Brain pericyte (primary cell): ENCODE data around the gene STARD5.

Experiments used
- DNase-seq: peaks from one replicate; pipeline ENCODE4 v3.0.0-alpha.2; 2012; ENCODE audit warnings: low read depth, low spot score

Gene STARD5

DNA sequence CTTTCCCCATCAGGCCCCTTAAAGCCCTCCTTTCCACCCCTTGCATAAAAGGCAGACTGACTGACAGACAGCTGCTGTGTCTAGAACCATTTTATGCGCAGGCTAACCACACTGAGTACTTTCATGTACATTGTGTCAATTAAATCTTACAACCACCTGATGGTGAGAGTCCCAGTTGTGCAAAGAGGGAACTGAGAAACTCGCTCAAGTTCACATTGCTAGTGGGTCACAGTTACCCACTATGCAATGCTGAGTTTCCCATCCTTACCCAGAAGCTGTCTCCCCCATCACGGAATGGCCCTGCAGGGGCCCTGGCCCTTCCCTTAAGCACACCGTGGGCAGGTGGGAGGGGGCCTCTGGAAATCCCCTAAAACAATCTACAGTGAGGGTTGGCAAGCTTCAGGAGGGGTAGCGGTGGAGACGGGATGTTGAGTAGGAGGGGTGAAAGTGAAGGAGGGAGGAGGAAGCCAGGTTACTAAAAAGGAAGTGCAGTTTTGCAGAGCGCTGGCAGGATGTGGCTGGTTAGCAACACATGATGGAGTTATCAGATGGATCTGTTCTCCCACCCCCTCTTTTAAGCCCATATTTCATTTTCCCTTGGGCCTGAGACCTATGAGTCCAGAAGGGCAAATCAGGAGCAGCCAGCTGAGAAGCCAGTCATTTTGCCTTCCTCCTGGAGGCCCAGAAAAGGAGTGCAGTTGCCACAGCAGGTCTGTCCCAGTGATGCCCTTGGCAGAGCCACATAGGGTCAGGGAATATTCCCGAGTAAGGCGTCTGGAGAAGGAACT lies 30.0 kb downstream of the STARD5 start:
- DNase-seq: no peak

DNA sequence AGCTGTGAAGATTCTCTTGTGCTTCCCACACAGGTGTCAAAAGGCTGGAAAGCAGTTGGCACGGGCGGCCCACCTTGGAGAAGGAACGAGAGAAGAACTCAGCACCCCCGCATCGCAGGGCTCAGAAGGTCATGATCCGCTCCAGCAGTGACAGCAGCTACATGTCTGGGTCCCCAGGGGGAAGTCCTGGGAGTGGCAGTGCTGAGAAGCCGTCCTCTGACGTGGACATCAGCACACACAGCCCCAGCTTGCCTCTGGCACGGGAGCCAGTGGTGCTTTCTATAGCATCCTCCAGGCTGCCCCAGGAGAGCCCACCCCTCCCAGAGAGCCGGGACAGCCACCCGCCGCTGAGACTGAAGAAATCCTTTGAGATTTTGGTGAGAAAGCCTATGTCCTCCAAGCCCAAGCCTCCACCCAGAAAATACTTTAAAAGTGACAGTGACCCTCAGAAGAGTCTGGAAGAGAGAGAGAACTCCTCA lies 31.4 kb downstream of the STARD5 start:
- DNase-seq: no peak

DNA sequence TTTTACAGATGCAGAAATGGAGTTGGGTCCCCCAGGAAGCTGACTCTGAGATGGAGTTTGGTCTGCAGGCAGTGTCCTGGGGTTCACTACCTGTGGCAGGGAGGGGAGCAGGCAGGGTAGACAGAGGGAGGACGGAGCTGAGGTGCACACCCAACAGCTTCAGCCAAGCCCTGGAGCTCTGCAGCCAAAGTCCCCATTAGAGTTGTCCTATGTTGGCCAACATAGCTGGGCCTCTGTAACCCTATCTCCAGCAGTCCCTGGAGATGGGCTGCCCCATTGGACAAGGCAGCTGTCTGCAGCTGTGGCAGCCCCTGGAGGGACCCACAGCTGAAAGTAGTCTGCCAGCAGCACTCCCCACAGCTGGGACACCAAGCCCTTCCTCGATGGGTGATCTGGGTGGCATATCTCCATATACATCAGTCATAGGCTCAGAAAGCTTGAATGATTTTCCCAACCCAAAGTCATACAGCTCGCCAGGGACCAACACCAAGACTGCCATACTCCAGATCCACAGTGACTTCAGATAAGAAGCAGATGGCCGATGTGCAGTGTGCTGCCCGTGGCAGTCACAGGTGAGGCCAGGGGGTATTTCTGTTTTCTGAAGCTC lies 31.9 kb downstream of the STARD5 start:
- no peak for DNase-seq

DNA sequence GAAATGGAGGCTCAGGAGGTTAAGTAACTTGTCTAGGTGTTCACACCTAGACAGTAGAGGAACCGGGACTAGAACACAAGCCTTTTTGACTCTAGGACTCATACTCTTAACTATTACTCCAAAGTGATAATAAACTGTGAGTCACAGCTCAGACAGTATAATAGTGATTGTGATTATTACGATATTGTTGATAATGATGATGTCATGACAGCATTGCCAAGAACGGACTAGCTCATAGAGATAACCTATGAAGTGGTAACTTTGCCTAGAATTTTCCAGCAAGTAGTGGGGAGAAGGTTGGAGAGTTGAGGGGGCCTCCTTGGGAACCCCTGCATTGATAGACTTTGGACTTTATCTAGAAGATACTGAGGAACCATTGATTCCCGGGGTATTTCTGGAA lies 34.0 kb downstream of the STARD5 start:
- DNase-seq: no peak

DNA sequence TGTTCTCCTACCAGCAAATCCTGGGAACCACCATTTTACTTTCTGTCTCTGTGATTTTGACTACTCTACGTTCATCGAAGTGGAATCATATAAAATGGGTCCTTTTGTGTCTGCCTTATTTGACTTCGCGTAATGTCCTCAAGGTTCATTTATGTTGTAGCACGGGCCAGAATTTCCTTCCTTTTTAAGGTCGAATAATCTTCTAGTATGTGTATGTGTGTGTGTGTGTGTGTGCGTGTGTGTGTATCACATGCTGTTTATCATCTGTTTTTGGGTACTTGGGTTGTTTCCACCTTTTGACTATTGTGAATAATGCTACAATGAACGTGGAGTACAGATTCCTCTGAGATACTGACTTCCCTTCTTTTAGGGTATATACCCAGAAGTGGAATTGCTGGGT lies 35.3 kb downstream of the STARD5 start:
- DNase-seq: no peak

DNA sequence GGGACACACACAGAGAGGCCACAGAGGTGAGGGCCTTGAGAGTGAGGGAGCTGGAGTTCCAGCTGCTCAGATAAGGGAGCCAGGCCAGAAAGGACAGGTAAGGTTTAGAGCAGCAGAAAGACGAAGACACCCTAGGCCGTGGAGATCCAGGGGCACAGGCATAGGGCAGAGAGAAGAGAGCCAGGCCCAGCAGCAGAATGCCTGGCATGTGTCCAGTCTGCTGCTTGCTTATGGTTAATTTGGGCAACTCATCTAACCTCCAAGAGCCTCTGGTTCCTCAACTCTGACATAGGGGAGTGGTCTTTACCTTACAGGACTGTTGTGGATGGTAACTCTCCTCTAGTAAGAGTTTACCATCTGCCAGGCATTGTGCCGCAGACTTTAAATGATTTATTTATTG lies 35.9 kb downstream of the STARD5 start:
- no peak for DNase-seq

DNA sequence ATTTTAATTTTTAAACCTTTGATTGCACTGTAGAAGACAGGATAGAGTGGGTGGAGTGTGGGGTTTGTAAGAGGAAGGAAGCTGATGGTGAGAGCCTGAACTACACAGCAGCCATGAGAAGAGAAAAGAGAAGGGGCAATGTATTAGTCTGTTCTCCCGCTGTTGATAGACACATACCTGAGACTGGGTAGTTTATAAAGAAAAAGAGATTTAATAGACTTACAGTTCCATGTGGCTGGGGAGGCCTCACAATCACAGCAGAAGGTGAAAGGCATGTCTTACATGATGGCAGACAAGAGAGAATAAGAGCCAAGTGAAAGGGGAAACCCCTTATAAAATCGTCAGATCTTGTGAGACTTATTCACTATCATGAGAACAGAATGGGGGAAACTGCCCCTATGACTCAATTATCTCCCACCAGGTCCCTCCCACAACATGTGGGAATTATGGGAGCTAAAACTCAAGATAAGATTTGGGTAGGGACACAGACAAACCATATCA lies 37.3 kb downstream of the STARD5 start:
- no peak for DNase-seq

DNA sequence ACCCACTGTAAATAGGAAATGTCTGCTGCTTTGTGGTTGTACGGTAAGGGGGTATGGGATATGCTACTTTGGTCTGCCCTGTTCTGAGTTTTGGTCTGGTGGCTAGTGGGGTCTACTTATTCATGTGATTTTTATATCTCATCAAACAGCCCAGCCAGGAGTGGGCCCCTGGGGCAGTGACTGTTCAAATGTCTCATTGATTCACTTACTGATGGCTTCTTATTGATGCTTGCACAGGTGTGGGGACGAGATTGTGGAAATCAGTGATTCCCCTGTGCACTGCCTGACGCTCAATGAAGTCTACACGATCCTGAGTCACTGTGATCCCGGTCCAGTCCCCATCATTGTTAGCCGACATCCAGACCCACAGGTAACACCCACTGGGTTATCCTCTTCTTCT lies 38.5 kb downstream of the STARD5 start:
- no peak for DNase-seq

DNA sequence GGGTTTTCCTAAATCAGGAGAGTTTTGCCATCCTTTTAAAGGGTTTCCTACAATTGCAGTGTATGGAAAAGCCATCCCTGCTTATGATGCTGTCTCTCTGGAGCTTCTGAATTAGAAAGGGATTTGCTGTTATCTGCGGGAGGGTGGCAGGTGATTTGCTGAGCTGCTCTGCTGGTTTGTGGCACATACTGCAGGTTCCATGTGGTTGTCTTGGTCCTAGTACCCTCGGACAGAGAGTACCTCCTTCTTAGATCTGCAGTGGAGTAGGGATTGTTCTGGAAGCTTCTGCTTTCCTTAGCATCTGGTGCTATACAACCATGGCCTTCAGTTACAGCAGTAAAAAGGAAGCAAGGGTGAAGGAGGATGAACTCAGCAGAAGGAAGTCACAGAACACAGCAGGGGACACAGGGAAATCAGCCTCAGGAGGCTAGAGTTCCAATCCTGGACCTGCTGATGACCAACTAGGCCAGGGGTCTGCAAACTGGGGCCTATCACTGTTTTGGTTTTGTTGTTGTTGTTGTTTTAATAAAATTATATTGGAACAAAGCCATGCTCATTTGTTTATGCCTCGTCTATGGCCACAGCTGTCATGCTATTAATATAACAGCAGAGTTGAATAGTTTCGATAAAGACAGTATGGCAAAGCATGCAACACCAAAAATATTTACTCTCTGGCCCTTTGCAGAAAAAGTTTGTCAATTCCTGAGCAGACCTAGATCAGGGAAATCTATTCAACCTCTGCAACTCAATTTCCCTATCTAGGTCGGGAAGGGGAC lies 39.5 kb downstream of the STARD5 start:
- no peak for DNase-seq

DNA sequence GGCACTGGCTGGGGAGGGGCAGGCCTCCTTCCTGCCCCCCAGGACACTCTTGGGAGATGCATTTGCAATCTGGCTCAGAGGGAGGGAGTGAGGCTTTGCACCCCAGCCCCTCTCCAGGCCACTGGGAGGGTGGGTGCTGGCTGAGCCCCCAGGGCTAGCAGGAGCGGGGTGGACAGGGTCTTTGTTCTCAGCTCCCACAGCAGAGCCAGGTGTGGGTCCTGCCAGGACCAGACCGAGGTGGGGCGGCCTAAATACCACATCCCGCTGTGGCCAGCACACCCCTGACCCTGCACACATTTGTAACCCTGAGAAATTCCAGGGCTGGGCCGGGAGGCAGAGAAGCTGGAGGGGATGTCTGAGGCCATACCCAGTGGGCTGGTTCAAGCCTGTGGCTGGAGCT lies 41.0 kb downstream of the STARD5 start:
- no peak for DNase-seq

DNA sequence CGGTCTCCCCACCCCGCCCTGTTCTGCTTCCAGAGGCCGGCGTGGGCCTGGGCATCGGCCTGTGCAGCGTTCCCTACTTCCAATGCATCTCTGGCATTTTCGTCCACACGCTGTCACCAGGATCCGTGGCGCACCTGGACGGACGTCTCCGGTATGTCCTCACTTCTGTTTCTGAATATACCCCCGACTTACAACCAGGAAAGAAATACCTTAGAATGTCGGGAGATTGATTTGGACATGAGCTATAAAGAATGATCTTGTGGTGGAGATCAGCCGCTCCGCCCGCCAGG lies 41.4 kb downstream of the STARD5 start:
- DNase-seq: no peak

DNA sequence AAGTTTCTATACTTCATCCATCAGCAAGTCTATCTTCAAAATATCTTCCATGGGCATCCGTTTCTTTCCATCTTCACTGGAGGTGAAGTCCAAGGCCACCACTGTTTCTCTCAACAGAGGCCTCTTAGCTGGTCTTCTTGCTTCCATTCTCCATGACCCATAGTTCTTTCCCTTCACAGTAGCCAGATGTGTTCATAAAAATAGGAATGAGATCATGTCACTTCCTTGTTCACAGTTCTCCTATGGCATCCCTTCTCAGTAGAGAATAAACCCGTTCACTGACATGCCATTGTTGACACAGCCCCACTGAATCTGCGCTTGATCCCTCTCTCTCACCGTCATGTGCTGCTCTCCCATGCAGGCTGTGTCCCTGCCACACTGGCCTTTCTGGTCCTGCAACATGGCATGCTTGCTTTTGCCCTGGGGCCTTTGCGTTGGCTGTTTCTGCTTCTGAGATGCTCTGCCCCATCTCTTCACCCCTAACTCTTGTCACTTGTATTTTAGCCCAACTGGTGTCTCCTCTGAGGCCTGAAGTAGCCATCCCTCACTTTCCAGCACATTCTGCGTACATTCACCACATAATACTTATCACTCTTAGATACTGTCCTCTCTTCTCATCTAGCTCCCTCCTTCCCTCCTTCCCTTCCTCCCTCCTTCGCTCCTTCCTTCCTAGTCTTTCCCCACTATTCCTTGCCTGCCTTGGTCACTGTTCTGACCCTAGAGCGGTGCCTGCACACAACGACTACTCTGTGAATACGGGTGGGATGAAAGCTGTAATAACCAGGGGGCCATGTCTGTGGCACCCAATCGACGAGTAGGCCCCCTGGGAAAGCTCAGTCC lies 42.0 kb downstream of the STARD5 start:
- DNase-seq: no peak

DNA sequence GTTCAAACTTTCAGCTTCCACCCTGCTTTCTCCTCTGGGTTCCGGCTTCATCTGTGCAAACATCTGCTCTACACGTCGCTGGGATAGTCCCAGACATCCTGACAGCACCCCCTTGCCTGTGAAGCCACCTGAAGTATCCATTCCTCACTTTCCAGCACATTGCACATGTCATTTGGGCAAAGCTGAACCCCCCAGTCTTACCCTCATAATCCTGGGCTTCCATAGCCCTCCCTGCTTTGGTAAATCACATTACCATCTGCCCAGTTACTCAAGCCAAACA lies 42.5 kb downstream of the STARD5 start:
- DNase-seq: no peak

DNA sequence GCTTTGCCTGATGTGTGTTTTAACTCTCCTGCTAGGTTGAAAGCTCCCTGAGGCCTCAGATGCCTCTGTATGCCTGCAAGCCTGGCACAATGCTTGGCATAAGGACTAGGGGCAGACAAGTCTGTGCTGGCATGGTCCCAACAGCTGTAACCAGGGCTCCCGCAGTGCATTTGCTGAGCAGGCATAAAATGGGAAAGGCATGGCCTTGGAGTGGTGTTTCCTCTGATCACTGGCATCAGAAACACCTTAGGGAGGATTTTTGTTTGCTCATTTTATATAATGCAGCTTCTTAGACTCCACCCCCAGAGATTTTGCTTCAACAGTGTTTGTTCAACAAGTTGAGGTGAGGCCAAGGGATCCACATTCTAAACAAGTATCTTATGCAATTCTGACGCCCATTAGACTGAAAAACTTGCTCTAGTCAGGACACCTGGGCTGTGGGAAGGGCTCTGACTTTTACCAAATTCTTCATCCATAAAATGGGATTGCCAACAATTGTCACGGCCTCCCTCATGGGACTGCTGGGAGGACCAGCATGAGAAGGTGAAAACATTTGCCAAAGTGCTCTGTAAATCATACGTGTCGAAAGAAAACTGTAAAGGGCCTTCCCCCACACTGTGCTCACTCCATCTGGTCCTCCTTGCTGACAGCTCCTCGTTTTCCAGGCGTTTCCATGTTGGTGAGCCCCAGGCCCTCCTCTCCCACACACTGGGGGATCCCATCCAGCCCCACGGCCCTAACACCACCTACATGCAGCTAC lies 43.1 kb downstream of the STARD5 start:
- no peak for DNase-seq

DNA sequence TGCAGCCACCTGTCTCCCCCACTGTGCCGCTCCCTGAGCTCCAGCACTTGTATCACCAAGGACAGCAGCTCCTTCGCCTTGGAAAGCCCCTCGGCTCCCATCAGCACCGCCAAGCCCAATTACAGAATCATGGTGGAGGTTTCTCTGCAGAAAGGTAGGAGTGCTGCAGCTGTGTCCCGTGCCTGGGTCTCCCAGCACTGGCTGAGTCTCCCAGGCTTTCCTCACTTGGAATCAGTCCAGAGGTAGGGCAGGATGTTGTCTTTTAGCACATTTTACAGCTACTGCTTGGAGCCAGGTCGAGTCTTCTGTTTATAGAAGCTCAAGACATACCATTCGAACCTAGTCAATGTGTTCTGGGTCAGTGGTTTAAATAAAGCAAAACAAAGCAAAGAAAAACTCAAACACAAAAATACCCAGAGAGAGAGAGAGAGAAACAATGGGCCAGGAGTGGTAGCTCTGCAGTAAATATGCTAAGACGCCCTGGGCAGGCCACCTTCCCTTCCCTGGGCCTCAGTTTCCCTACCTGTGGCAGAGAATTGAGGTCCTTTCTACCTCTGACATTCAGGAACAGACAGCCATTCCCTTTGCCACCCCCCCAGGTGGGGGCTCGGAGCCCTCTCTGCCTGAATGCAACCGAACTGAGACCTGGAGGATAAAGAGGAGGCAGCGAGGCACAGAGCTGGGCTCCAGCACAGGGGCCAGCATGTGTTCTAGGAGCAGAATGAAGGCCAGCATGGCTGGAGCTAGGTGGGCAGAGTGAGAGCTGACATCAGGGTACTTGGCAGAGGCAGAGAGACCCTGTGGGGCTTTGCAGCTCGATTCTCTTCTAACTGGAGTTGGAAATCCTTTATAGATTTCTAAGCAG lies 44.1 kb downstream of the STARD5 start:
- no peak for DNase-seq

DNA sequence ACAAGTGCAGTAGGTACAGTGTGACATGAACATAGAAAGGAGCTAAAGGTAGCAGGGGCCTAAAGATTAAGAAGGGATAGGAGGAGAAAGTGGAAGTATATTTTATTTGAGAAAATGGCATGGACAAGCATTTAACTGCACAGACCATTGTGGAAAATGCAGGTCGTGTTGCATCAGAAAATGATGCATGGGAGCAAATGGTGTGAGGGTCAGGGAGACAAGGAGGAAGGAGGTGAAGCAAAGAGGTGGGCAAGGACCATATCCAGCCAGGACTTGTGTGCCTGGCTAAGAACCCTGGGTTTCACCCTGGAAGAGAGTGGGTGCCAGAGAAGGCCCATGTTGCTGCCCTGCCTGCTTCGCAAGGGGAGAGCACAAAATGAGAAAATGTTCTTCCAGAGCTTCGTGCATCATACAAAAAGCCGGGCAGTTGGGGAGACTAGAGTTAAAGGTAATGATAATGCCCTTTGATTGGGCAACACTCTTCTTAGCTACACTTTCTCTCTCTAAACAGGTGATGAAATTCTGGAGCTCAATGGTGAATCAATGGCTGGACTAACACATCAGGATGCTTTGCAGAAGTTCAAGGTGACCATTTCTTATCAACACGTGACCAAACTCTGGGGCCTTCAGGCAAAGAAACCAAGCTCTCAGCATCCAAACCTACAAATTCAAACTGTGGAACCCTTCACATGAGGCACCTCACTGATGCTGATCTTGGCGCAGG lies 45.5 kb downstream of the STARD5 start:
- no peak for DNase-seq

DNA sequence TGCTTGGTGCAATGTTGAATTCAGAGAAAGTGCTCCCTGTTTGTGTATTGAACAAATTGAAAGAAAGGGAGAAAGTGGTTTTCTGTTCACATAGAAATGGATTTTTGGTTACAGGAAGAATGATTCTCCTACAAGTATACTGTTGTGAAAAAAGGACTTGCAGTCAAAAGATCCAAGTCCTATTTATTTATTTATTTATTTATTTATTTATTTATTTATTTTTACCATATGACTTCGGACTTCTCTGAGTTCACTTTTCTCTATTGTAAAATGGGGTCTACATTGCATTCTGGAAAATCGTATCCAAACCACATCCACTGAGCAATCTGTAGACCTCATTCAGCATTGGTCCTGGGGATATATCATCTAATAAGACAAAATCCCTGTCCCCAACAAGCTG lies 46.1 kb downstream of the STARD5 start:
- DNase-seq: no peak

DNA sequence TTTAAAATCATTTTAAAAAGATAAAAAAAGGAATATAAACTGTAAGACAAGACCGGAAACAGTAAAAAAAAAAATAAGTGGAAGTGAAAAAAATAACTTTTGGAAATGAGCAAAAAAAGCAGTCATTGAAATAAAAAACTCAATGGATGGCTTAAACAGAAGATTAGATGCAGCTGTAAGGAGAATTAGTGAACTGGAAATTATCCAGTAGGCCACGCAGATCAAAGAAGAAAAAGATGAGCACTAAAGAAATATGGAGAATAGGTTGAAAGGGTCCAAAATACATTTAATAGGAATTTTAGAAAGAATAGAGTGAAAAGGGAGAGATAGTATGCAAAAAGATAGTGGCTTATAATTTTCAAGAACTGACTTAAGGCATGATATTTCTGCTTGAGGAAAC lies 47.0 kb downstream of the STARD5 start:
- no peak for DNase-seq

DNA sequence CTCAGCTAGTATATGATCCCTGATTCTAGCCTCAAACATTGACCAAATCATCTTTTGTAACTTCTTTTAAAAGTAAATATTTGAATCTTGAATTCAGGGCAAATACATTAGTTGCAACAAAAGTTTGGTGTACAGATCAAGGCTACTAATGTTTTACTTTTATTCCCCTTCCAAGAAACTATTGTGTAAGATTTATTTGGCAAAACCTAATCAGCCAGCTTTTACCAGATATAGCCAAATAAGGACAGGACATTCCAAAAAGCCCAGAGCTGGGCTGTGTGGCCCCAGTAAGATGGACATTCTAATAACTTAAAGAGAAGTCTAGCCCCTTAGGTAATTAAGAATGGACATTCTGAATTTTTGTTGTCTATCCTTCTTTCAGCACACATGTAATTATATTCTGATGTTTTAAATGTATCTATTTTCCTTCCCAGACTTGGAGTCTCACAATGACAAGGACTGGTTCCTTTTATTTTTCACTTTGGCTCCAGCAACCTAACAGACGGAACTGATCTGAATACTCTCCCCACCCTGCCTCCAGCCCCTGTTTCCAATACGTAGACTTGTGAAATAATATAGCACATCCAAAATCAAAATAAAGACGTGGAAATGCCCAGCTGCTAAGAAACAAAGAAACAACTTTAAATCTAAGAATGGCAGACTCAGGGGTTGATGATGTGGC lies 48.1 kb downstream of the STARD5 start:
- no peak for DNase-seq
